Fibroblast of skin of left quadriceps (primary cell): ENCODE measurements around the gene SIRPB2.

ENCODE experiments used
- DNase-seq, 2 experiments: peaks; one replicate each; pipeline ENCODE4 v3.0.0-alpha.2; 2013; ENCODE audit warnings: low read depth in 2 of 2

The SIRPB2 gene

DNA sequence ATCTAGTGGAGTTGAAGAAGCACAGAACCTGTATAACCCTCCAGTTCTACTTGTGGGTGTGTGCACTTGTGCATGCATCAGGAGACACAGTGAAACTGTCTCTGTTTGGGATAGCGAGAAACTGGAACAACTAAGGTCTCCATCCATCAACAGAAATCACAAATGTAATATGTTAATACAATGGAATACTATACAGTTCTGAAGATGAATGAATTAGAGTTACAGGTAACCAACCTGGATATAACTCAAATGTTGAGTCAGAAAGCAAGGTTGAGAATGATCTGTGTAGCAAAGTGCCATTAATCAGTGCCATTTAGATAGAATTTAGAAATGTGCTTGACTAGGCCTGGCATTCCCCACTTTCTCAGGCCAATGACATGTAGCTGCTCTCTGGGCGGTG is 20.0 kb downstream of the SIRPB2 start:
- DNase-seq: no peak

DNA sequence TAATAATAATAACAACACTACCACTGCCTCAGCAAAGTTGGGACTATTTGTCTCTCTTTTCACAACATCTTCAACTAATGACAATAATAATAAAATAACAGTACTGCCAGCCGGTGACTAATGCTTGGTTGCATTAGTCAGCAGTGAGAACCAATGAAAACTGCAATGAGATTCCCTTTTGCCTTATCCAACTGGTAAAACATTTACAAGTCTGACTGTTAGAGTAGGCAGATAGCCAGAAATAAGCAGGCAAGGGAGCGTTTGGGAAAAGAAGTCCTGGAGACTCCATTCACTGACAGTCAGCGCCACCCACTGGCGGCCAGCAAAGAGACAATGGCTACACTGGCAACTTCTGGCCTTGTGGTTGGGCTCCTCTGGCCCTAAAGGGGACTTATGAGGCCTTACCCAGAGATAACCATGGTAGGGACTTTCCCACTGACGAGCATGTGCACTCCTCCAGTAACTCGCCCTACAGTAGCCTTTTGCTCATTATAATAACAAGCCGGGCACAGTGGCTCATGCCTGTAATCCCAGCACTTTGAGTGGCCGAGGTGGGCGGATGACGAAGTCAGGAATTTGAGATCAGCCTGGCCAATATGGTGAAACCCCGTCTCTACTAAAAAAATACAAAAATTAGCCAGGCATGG is 21.2 kb downstream of the SIRPB2 start:
- DNase-seq: peak; percentile 97

DNA sequence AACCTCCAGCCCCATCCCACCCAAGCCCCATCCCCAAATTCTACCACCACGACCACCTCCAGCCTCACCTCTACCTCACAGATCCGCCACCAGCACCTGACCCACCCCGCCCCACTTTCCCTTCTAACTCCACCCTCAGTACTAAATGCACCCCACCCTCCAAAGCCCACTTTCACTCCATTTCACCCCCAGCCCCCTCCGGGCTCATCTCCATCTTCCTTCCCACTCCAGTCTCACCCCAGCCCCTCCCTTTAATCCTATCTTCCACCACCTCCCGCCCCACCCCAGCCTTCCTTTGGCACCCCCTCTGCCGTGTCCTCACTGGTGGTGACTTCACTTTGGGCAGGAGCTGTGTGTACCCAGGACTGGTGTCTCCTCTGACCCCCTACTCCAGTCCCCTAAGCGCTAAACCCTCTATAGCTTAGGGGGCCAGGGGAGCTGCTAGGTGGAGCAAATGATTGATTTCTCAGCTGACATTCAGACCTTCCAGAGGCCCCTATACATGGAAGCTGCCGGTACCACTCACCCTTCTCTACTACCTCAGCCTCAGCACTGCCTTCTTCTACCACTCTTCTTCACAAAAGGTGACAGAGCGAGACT is 21.8 kb downstream of the SIRPB2 start:
- DNase-seq: no peak

DNA sequence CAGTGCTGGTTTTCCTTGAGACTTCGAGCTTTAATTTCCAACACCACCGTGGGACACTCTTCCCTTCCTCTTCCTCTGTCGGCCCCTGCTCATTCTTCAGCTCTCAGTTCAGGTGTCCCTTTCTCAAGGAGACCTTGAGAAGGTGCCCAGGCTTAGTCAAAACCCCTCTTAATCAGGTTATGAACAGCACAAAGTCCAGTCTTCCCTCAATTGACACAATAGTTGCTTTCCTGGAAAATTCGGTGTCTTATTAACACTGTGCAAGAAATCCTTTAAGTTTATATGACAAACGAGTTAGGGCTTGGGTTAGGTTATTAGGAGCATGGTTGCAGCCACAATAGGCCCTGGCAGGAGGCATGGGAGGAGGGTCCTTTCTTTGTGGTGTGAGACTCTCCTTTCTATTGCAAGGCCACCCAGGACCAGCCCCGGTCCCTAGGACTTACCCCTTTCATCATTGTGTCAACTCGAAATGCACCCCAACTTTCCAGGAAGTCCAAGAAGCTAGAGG is 23.0 kb downstream of the SIRPB2 start:
- no peak for DNase-seq

DNA sequence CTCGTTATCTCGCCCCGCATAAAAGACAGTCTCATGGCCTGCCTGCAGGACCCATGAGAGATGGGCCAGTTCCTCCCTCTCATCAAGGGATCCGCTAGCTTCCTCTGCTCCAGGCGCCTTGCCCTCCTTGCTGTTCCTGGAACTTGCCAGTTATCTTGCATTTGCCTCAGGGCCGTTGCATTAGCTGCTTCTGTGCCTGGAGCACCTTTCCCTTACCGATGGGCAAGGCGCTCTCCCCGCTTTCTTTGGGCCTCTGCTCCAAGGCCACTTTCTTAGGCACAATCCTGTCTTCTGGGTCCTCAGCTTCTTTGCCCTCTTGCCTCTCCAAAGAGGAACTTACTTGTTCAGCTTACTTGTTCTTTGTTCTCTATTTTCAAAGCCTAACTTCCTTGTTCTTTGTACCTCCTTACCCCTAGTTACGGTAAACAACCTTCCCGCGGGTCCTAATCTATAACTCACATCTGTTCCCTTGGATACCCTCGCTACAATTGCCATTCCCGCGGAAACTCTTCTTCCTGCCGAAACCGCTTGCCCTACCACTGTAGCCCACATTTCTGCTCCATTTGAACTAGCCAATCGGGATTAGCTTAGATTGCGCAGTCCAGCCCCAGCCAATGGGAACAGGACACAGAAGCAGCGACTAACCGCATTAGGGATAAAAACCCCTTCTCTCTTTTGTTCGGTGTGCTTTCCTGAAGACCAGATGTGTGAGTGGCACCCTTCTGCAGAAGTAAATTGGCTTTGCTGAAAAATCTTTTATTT is 23.7 kb downstream of the SIRPB2 start:
- DNase-seq: no peak

DNA sequence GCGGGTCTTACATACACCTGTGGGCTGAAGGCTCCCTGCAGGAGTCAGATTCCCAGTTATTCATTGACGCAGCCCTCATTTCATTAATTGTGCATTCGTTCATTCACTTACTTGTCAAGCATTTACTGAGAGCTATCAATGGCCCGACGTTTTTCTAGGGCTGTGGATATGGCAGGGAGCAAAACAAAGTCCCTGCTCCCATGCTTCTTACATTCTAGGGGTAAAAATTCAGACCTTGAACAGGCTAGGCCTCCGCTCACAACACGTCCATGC is 24.2 kb downstream of the SIRPB2 start:
- DNase-seq: no peak

DNA sequence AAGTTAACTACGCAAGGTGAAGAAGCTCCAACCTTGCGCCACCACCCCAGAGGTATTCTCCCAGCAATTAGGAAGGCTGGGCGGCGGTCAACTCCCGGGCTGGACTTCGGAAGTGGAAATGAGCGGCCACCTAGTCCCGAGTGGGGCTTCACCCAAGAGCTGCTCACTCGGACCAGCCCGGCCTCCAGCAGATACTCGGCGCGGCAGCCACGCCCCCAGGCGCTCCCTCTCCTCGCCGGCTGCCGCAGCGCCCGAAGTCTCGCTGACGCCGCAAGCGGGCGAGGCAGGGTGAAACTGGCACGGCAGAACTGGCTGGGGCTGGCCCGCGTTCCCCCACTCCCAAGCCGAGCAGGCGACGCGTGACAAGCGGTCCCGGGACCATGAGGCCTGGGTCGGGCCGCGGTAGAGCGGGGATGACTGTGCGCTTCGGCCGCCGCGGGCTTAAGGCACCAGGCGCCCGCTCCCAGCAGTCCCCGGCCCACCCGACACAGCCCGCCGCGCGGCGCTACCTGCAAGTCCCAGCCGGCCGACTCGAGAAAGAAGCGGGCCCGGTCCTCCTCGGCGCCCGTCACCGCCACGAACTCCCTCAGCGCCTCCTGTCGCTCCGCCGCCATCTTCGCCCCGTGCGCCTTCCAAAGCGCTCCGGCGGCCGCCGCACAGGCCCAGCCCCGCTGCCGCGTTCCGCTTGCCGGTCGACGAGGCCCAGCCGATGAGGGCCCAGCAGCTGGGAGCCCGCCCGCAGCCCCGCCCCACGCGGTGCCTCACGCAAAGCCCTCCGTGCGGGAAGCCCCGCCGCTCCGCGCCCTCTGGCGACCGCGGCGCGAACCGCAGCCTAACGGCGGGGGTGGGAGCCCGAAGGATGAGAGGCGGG is 24.8 kb downstream of the SIRPB2 start, which contains the start of gene NSFL1C:
NSFL1C (minus strand) TSS at position 639 of the 871 bp plus-strand sequence; CDS start at position 614, 25 bp downstream.
- peak; percentile 82 to 85 for DNase-seq

DNA sequence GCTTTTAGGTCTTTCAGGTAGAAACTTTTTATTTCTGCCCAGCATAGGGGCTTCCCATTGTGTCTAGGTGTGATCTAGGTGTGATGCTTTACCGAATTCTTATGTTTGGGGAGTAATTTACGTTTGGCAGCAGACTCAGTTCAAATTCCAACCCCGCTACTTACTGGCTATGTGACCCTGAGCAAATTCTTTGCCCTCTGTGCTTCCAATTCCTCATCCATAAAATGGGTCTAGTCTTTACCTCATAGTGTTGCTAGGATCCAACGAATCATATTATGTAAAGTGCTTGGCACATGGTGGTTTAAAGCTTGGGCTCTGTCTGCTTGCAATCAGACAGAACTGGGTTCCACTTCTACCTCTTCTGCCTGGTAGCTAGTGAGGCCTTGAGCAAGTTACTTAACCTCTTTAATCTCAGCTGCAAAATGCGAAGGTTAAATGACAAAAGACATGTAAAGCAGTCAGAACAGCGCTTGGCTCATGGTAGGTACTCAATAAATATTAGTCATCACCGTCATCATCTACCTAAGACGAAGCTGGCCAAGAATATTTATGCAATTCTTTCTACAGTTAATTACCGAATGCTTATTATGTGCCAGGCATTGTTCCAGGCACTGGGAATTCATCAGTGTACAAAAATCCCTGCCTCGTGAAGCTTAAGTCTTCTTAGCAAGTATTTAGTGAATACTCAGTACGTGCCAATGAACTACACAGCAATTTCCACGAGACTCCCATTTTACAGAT is 25.6 kb downstream of the SIRPB2 start:
- DNase-seq: no peak

DNA sequence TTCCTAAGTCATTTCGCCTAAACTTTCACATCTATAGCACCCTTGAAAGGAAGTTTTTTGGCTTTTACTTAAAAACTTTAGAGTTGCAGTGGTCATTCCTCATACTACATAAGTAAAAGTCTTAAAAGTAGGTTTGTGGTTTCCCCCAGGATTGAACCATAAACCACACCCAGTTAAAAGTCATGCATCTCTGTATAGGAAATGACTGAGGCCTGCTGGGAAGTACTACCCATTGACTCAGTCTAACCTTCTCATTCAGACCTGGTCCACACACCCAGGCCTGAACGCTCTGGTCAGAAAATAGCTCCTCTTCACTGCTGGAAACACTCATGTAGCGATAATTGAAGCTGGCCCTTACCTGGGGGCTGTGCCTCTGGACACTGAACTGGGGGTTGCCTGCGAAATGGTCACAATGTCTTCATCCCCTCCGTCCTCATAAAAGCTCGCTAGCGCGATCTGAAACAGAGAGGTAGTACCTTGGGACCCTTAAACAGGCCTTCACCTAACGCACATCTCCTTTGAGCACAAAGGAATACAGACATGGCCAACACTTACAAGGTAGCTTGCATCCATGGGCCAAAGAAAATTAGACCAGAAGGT is 27.1 kb downstream of the SIRPB2 start:
- DNase-seq: no peak

DNA sequence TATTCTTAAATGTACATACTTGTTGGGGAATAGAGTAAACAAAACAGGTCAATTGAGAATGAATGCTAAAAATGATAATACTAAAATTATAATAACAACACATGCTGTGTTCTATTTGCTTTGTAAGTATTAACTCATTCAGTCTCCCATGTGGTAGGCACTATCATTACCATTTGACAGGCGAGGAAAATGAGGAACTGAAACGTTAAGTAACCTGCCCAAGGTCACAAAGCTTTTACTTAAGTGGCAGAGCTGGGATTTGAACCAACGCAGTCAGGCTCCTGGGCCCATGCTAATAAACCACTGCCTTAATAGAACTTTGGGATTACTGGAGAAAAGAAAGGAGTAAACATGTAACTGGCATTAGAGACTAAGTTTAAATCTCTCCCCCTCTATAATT is 28.4 kb downstream of the SIRPB2 start:
- DNase-seq: no peak

DNA sequence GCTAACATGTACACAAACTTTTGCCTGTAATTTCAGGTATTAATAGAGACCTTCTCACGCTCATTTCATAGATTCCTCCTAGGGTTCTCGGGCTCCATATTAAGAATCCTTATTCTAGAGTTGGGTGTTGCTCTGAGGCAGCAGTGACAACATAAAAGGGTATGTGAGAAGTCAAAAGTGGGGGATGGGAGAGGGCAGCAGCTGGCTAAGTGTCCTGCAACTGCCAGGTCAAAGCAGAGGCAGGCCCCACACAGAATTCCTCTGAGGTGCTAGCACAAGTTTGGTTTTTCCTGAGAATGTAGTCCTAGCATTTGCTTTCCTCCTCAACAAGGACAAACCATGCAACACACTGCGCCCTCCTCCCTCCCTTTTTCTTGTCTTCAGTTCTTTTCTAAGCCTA is 29.2 kb downstream of the SIRPB2 start:
- no peak for DNase-seq

DNA sequence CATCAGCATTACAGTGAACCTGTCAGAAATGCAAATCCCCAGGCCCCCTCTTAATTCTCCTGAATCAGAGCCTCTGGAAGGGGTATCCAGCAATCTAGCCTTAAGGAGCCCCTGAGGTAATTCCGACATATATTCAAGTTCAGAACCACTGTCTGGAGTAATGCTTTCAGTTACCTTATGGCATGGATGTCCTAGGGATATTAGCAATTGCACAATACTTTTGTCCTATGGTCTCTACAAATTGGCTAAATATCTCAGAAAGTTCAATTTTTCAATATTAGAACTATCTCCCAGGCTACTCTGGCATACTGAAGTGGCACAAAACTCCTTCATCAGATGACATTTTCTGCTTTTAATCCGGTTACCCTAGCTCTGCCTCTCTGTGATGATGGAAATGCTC is 30.9 kb downstream of the SIRPB2 start:
- DNase-seq: no peak

DNA sequence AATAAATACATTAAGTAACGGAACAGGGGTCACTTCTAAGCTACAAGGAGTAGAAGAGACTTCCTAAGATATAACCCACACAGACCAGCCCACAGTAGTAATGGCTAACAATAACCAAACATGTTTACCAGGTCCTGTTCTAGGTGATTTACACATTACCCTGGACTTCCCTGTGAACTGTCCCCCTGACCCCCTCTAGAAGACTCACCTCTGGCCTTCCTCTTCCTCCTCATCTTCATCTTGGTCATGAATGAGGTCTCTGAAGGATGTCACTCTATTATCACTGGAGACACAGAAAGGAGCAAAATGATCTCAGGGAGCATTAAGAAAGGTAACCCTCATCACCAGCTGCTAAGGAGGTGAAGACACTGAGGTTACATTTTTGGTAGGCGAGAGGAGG is 33.2 kb downstream of the SIRPB2 start:
- DNase-seq: no peak

DNA sequence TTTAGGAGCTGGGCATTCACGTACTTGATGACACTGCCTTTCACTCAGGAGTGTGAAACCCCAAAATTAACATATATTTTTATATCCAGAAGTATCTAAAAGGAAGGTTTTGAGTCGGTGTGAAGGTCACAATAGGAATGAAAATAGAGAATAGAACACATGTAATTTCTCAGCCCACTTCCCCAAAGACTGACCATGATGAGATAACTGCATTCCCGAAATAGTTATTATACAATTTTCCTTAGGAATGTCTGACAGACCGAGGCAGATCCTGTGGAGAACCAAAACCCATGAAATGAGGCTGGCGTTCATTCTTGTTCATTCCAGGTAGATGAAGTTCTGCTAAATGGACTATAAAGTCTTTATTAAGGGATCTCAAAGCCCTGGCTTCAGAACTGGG is 34.9 kb downstream of the SIRPB2 start:
- no peak for DNase-seq

DNA sequence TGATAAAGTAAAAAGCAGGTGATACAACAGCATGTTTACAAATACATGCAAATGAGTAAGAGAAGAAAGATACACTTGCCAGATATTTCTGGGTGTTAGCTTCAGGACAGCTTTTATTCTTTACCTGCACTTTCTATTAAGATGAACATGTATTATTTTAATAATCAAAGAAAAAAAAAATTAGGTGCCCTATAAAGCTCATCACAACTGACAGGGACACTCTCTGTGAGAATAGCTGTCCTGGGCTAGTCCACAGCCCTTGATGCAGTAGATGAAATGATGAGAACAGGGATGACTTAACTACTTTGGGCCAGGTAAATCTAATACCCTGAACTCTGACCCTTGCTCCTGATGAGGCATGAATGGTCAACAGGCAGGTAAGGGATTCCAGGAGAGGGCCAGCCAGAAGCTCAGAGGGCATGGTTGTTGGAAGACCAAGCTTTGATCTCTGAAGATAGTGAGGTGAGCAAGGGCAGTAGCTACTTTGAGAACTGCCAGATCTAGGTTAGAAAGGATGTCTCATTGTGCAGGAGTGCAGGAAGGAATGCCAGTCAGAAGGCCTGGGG is 40.2 kb downstream of the SIRPB2 start:
- no peak for DNase-seq

DNA sequence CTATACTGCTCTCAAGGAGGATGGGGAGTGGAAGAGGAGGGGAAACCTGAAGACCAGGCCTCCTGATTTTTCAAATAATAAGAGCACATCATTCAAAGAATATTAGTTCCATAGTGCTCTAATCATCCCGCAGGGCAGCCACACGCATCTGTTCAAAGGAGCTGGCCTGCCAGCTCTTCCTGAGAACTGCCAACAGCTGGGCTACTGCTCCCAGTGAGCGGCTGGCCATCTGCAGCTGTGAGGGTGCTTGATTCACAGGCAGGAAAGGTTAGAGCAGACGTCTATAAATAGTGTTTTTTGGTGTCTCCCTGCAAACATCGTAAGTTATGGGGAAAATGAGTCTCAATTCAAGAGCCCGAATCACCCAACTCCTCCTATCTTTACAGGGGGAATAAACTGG is 41.9 kb downstream of the SIRPB2 start:
- DNase-seq: no peak

DNA sequence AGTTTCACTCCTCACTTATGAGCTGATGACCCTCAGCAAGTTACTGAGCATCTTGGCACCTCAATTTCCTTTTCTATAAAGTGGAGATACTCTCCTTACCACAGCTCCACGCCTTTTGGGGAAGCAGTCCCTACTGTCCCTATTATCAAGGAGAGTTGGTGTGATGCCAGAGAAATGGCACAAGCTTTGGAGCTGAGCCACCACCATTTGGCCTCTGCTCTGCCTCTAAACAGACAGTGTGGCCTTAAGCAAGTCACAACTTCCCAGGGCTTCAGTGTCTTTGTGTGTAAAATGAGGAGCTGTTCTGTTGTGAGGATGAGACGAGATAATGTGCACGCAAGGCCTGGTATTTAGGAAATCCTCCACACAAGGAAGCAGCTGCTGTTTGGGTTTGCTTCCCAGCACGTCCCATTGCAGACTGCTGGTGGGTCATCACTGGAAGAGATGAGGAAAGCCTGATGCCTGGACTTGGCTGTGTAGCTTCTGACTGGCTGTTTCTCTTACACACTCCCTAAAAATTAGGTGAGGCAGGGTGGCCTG is 43.1 kb downstream of the SIRPB2 start:
- no peak for DNase-seq

DNA sequence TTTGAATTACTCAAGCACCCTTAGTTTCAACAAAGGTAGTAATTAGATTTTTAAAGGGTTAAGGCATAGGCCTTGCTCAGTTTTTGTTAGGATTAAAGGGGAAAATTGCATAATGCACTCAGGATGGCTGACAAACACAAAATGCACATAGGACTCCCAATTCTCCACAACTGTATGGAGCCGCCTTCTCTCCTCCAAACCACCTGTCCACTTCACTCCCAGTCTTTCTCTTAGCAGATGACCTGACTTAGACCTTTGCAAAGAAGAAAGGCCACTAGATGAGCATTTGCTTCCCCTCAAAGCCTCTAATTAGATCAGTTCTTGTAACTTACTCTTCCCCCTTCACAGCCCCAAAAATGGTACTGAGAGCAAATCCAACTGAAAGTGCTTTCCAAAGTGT is 44.7 kb downstream of the SIRPB2 start:
- DNase-seq: no peak

DNA sequence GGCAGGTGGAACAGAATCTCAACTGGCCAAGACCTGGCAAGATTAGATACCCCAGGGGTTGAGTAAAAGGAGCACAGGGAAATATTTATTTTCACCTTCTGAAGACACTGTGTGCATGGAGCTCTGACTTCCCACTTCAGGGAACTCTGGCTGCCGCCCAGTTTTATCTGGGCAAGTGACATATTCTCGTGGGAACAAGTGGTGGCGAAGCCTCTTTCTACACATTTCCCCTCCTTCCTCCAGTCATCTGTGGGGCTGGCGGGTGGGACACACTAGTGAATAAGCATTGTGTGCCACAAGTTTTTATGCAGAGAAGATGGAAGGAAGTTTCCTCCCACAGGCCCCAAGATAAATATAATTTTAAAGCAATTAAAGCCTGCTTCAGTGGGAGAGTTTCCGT is 48.1 kb downstream of the SIRPB2 start:
- no peak for DNase-seq

DNA sequence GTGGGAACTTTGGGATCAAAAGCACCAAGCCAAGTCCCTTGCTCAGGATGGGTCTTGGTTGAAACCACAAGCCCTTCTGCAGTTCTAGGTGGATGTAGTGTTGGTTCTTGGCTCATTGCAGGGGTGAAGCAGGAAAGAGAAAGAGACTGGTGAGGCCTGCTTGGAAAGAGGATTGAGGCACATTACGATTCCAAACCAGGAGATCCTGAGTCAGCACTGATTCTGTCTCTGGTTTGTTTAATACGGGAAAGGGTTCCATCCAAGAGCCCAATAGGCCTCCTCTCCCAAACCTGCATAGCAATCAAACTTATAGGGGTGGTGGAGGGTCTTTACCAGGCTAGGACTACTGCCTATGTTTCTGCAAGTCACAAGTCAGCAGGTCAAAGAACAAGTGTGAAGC is 48.9 kb downstream of the SIRPB2 start:
- no peak for DNase-seq
